ENCODE results near the gene CUEDC1.

- TF ChIP-seq FOXC1 (CRISPR knock-in tag; IDR thresholded peaks at IDR 0.05; ENCODE audit: borderline replicate concordance) (no peak), SIX4 (CRISPR knock-in tag; IDR thresholded peaks at IDR 0.05) (no peak), ZNF460 (CRISPR knock-in tag; IDR thresholded peaks at IDR 0.05; ENCODE audit: borderline replicate concordance) (no peak), SMARCC2 (IDR thresholded peaks at IDR 0.05) (no peak), CTCF (CRISPR knock-in tag; IDR thresholded peaks at IDR 0.05) (no peak)
Observed at GRCh38 chr17:57925361-57925990, 29.7 kb downstream of the CUEDC1 start.

Measured in HepG2 (cell line).